Stimulated activated CD4-positive, alpha-beta T cell treated with anti-CD3 and anti-CD28 coated beads, Interleukin-15, amount 100 ng/mL, for 48 hours (primary cell): ENCODE results near the gene ZNF425.
A peak's percentile ranks its signal among the peaks of the same experiment; 100 is the strongest.
"Not testable (repeated sequence)": the region's sequence is repeated elsewhere in the genome, so short reads cannot be mapped to it uniquely, and the experiment has no call there.

Experiments
- DNase-seq, 2 donors: peaks; one replicate each; pipeline ENCODE4 v3.0.0-alpha.2; 2020; ENCODE audit warnings: low read depth in 2 of 2

ZNF425 gene

GRCh38 chr7:149125863-149126661 lies at the start of gene ZNF425:
TSS of gene ZNF425 (minus strand) at chr7:149126324. CDS start at chr7:149126213, 111 bp downstream.
- peak; percentile 85 to 92 for DNase-seq

- no peak for DNase-seq
These were observed 49.0 kb upstream of the ZNF425 start for GRCh38 chr7:149175150-149175549.

- DNase-seq = no peak
These were observed 46.4 kb upstream of the ZNF425 start for GRCh38 chr7:149172534-149172920.

- DNase-seq = no peak
These were observed 45.9 kb upstream of the ZNF425 start for GRCh38 chr7:149171892-149172533.

GRCh38 chr7:149166630-149167352 lies 40.7 kb upstream of the ZNF425 start:
- DNase-seq = no peak

- no peak for DNase-seq
These were observed 40.0 kb upstream of the ZNF425 start for GRCh38 chr7:149166142-149166541.

GRCh38 chr7:149161241-149161848 lies 35.2 kb upstream of the ZNF425 start:
- DNase-seq = no peak

- DNase-seq = no peak
These were observed 30.8 kb upstream of the ZNF425 start for GRCh38 chr7:149156898-149157297.

- DNase-seq = no peak
These were observed 27.9 kb upstream of the ZNF425 start for GRCh38 chr7:149154056-149154455.

GRCh38 chr7:149153346-149153745 lies 27.2 kb upstream of the ZNF425 start:
- no peak for DNase-seq

GRCh38 chr7:149150981-149151380 lies 24.9 kb upstream of the ZNF425 start:
- DNase-seq = no peak

GRCh38 chr7:149147752-149148653 lies 21.9 kb upstream of the ZNF425 start:
- peak in 1 of 2 donors; percentile 45 for DNase-seq

GRCh38 chr7:149147072-149147751 lies 21.1 kb upstream of the ZNF425 start, which contains the start of gene ZNF398:
TSS of gene ZNF398 (plus strand) at chr7:149147453. CDS start at chr7:149147743, 290 bp downstream.
- DNase-seq = peak; percentile 47 to 72

- DNase-seq = no peak
These were observed 19.1 kb upstream of the ZNF425 start for GRCh38 chr7:149145031-149145845.

GRCh38 chr7:149144436-149144922 lies 18.4 kb upstream of the ZNF425 start:
- not testable (repeated sequence) for DNase-seq

GRCh38 chr7:149141893-149142292 lies 15.8 kb upstream of the ZNF425 start:
- DNase-seq = no peak

GRCh38 chr7:149140831-149141230 lies 14.7 kb upstream of the ZNF425 start:
- no peak for DNase-seq

GRCh38 chr7:149136118-149136517 lies 10.0 kb upstream of the ZNF425 start:
- DNase-seq = no peak

- DNase-seq = no peak
These were observed 7.0 kb upstream of the ZNF425 start for GRCh38 chr7:149133028-149133710.
